H9 (cell line): ENCODE results near the gene BAAT. TPM values are rescaled to one million over a fixed set of nuclear protein-coding genes. Genes with fewer than 3 reads are reported as not detected.

Source experiments
- DNase-seq: peaks from one replicate; pipeline ENCODE4 v3.0.0-alpha.2; 2017
- H2AFZ ChIP-seq: one replicate; pipeline ENCODE4 v1.6.1; 2013; ENCODE audit warnings: mild to moderate bottlenecking, low read length, control low read depth, moderate library complexity
- H2AK5ac ChIP-seq: 2 replicates; pipeline ENCODE4 v1.6.1; 2013; ENCODE audit warnings: low read length, control low read depth, mixed read lengths; ENCODE audit not compliant: insufficient read length
- H2BK120ac ChIP-seq: one replicate; pipeline ENCODE4 v1.6.1; 2013; ENCODE audit warnings: low read depth, mild to moderate bottlenecking, low read length, control low read depth, inconsistent platforms; ENCODE audit not compliant: poor library complexity, severe bottlenecking
- H2BK12ac ChIP-seq: 2 replicates; pipeline ENCODE4 v1.6.1; 2013; ENCODE audit warnings: low read length, control low read depth, mixed read lengths, low read depth; ENCODE audit not compliant: insufficient read length
- H2BK15ac ChIP-seq: 2 replicates; pipeline ENCODE4 v1.6.1; 2013; ENCODE audit warnings: low read depth, low read length, control low read depth
- H2BK20ac ChIP-seq: one replicate; pipeline ENCODE4 v1.6.1; 2013; ENCODE audit warnings: low read depth, mild to moderate bottlenecking, low read length, control low read depth, inconsistent platforms; ENCODE audit not compliant: poor library complexity, severe bottlenecking
- H2BK5ac ChIP-seq: 2 replicates; pipeline ENCODE4 v1.6.1; 2013; ENCODE audit warnings: low read length, control low read depth, mixed read lengths; ENCODE audit not compliant: insufficient read length
- H3K14ac ChIP-seq: 2 replicates; pipeline ENCODE4 v1.6.1; 2013; ENCODE audit warnings: low read length, control low read depth; ENCODE audit not compliant: insufficient read depth
- H3K18ac ChIP-seq: 2 replicates; pipeline ENCODE4 v1.6.1; 2013; ENCODE audit warnings: low read depth, mild to moderate bottlenecking, mixed read lengths, low read length, control low read depth; ENCODE audit not compliant: insufficient read length
- H3K23ac ChIP-seq: 2 replicates; pipeline ENCODE4 v1.6.1; 2013; ENCODE audit warnings: low read length, control low read depth, mixed read lengths, low read depth; ENCODE audit not compliant: insufficient read length
- H3K23me2 ChIP-seq: 2 replicates; pipeline ENCODE4 v1.6.1; 2013; ENCODE audit warnings: low read depth, mild to moderate bottlenecking, mixed read lengths, low read length, control low read depth; ENCODE audit not compliant: insufficient read length, poor library complexity, severe bottlenecking
- H3K27ac ChIP-seq: 2 replicates; pipeline ENCODE4 v1.5.1; 2013; ENCODE audit warnings: low read length, control low read depth, mixed read lengths, low read depth; ENCODE audit not compliant: insufficient read length
- H3K27me3 ChIP-seq: 2 replicates; pipeline ENCODE4 v1.6.1; 2013; ENCODE audit warnings: low read length, control low read depth, inconsistent platforms; ENCODE audit not compliant: insufficient read depth
- H3K4ac ChIP-seq: 2 replicates; pipeline ENCODE4 v1.6.1; 2013; ENCODE audit warnings: low read depth, mild to moderate bottlenecking, control low read depth, inconsistent platforms, low read length, moderate library complexity
- H3K4me1 ChIP-seq: 2 replicates; pipeline ENCODE4 v1.6.1; 2013; ENCODE audit warnings: low read length, control low read depth, inconsistent platforms; ENCODE audit not compliant: insufficient read depth
- H3K4me2 ChIP-seq: 2 replicates; pipeline ENCODE4 v1.6.1; 2013; ENCODE audit warnings: low read length, control low read depth, mixed read lengths; ENCODE audit not compliant: insufficient read length, insufficient read depth
- H3K56ac ChIP-seq: 2 replicates; pipeline ENCODE4 v1.6.1; 2013; ENCODE audit warnings: low read depth, mild to moderate bottlenecking, mixed read lengths, low read length, control low read depth; ENCODE audit not compliant: insufficient read length
- H3K79me1 ChIP-seq: 2 replicates; pipeline ENCODE4 v1.6.1; 2013; ENCODE audit warnings: low read depth, mild to moderate bottlenecking, moderate library complexity, low read length, control low read depth, inconsistent platforms; ENCODE audit not compliant: insufficient read depth, poor library complexity, severe bottlenecking
- H3K79me2 ChIP-seq: 2 replicates; pipeline ENCODE4 v1.6.1; 2013; ENCODE audit warnings: low read length, control low read depth, inconsistent platforms; ENCODE audit not compliant: insufficient read depth
- H3K9ac ChIP-seq: 2 replicates; pipeline ENCODE4 v1.6.1; 2013; ENCODE audit warnings: low read length, control low read depth, mixed read lengths; ENCODE audit not compliant: insufficient read length; ENCODE audit errors: extremely low read depth
- H3K9me3 ChIP-seq: one replicate; pipeline ENCODE4 v1.6.1; 2013; ENCODE audit warnings: low read depth, low read length, inconsistent platforms; ENCODE audit not compliant: control insufficient read depth
- H3T11ph ChIP-seq: one replicate; pipeline ENCODE4 v1.6.1; 2013; ENCODE audit warnings: mild to moderate bottlenecking, low read length, control low read depth, inconsistent platforms
- H4K20me1 ChIP-seq: one replicate; pipeline ENCODE4 v1.6.1; 2013; ENCODE audit not compliant: control insufficient read depth, insufficient read length, insufficient read depth
- H4K5ac ChIP-seq: 2 replicates; pipeline ENCODE4 v1.6.1; 2013; ENCODE audit warnings: low read depth, mild to moderate bottlenecking, mixed read lengths, low read length, control low read depth; ENCODE audit not compliant: insufficient read length
- H4K8ac ChIP-seq: replicated peaks from 2 replicates; pipeline ENCODE4 v1.6.1; 2013; ENCODE audit warnings: low read length, control low read depth, mixed read lengths, low read depth; ENCODE audit not compliant: insufficient read length
- H4K91ac ChIP-seq: 2 replicates; pipeline ENCODE4 v1.6.1; 2013; ENCODE audit warnings: low read depth, mild to moderate bottlenecking, moderate library complexity, mixed read lengths, low read length, control low read depth; ENCODE audit not compliant: insufficient read length
- H3K27ac Mint-ChIP-seq, 3 experiments: 2 replicates in 2 of 3; 3 replicates in 1 of 3; pipeline ENCODE4 v1.8.0; 2020 to 2021; ENCODE audit warnings: mixed read lengths in 3 of 3, mild to moderate bottlenecking in 1 of 3, moderate library complexity in 1 of 3
- H3K27me3 Mint-ChIP-seq: 2 replicates; pipeline ENCODE4 v1.8.0; 2021; ENCODE audit warnings: low read depth, mild to moderate bottlenecking, moderate library complexity, mixed read lengths
- H3K36me3 Mint-ChIP-seq, 3 experiments: 2 replicates in 2 of 3; 3 replicates in 1 of 3; pipeline ENCODE4 v1.8.0; 2020 to 2021; ENCODE audit warnings: low read depth in 3 of 3, mixed read lengths in 3 of 3; ENCODE audit not compliant: insufficient read depth in 1 of 3
- H3K4me1 Mint-ChIP-seq, 2 experiments: 2 replicates each; pipeline ENCODE4 v1.8.0; 2020; ENCODE audit warnings: mixed read lengths in 2 of 2
- H3K4me3 Mint-ChIP-seq, 2 experiments: 2 replicates in 1 of 2; 3 replicates in 1 of 2; pipeline ENCODE4 v1.8.0; 2020 to 2021; ENCODE audit warnings: mild to moderate bottlenecking in 2 of 2, mixed read lengths in 2 of 2, moderate library complexity in 1 of 2
- H3K9me3 Mint-ChIP-seq, 2 experiments: 2 replicates in 1 of 2; 3 replicates in 1 of 2; pipeline ENCODE4 v1.8.0; 2020; ENCODE audit warnings: mild to moderate bottlenecking in 2 of 2, mixed read lengths in 2 of 2, moderate library complexity in 1 of 2
- total RNA-seq: library from RNA; stranded (reverse); gene quantifications from 2 replicates; pipeline ENCODE4 v1.2.1, GENCODE V29; 2021
- TF ChIP-seq, protein P1 (sequence below): fragments of 200-600 bp; sonication (generic); conservative IDR thresholded peaks from 3 replicates; pipeline ENCODE4 v1.8.0; 2021; ENCODE audit warnings: antibody characterized with exemption, mild to moderate bottlenecking

BAAT gene
- total RNA-seq, 1 experiment from 2014 or later = 0.09 TPM

DNA sequence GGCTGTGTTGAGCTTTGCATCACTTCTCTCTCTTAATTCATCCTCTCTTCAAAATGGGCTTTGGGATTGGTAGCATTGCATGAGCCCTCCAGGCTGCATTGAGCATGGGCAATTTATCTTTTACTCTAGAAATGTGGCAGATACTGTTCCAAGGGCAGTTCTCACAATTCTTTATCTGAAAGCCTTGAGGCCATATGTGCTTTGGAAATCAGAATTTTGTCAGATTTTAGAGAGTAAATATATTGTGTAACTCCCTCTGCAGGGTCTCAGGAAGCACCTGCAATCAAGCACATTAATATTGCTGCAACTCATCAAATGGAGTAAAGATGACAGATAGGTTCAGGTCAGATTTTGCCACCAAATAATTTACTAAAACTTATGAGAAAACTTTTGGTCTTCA lies 33.2 kb upstream of the BAAT start:
- H3K14ac ChIP-seq = no peak overlapping the region
- no peaks in the 10 kb centered on the region for H3K79me2 ChIP-seq
- no peak overlapping the region for H3K18ac ChIP-seq
- H3K27ac ChIP-seq = no peak overlapping the region
- no peak overlapping the region for H2BK120ac ChIP-seq
- H2AFZ ChIP-seq = no peak overlapping the region
- H4K8ac ChIP-seq = no peak overlapping the region
- no peak overlapping the region for H3K4me2 ChIP-seq
- H3T11ph ChIP-seq = no peak overlapping the region
- TF ChIP-seq, protein P1, sequence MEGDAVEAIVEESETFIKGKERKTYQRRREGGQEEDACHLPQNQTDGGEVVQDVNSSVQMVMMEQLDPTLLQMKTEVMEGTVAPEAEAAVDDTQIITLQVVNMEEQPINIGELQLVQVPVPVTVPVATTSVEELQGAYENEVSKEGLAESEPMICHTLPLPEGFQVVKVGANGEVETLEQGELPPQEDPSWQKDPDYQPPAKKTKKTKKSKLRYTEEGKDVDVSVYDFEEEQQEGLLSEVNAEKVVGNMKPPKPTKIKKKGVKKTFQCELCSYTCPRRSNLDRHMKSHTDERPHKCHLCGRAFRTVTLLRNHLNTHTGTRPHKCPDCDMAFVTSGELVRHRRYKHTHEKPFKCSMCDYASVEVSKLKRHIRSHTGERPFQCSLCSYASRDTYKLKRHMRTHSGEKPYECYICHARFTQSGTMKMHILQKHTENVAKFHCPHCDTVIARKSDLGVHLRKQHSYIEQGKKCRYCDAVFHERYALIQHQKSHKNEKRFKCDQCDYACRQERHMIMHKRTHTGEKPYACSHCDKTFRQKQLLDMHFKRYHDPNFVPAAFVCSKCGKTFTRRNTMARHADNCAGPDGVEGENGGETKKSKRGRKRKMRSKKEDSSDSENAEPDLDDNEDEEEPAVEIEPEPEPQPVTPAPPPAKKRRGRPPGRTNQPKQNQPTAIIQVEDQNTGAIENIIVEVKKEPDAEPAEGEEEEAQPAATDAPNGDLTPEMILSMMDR = no peak
- Mint-ChIP-seq H3K27me3 (peaks cover 7% of the 10 kb centered on the region), H3K4me1 (peaks cover 2 to 4% of the 10 kb centered on the region in 2 experiments; a peak in 3 of 4 replicates), H3K36me3 (peaks cover 0 to 4% (median 2%) of the 10 kb centered on the region in 3 experiments; a peak in 3 of 7 replicates), H3K27ac (no peak overlapping the region), H3K4me3 (no peak overlapping the region), H3K9me3 (peaks cover 0 to 7% of the 10 kb centered on the region in 2 experiments; a peak in 4 of 5 replicates)
- H3K23ac ChIP-seq = no peak overlapping the region
- no peak overlapping the region for H4K91ac ChIP-seq
- no peak overlapping the region for H4K5ac ChIP-seq
- H2BK12ac ChIP-seq = no peak overlapping the region
- H3K9me3 ChIP-seq = no peaks in the 10 kb centered on the region
- H2BK15ac ChIP-seq = no peak overlapping the region
- no peak overlapping the region for H3K4ac ChIP-seq
- H2BK20ac ChIP-seq = no peak overlapping the region
- no peaks in the 10 kb centered on the region for H3K79me1 ChIP-seq
- no peaks in the 10 kb centered on the region for H4K20me1 ChIP-seq
- DNase-seq = no peak
- no peaks in the 10 kb centered on the region for H3K23me2 ChIP-seq
- no peak overlapping the region for H3K56ac ChIP-seq
- no peak overlapping the region for H2BK5ac ChIP-seq
- H3K9ac ChIP-seq = no peak overlapping the region
- H3K4me1 ChIP-seq = no peaks in the 10 kb centered on the region
- H2AK5ac ChIP-seq = no peak overlapping the region
- H3K27me3 ChIP-seq = no peaks in the 10 kb centered on the region
